LNCaP clone FGC (cell line): Measurements from ENCODE around the gene TMEM63C.
A peak's percentile ranks its signal among the peaks of the same experiment; 100 is the strongest.

Experiments used
- DNase-seq: peaks from one replicate; pipeline ENCODE4 v3.0.0-alpha.2; 2011; ENCODE audit warnings: low read depth
- H3K4me3 ChIP-seq: 2 replicates; pipeline ENCODE4 v1.5.1; 2011; ENCODE audit warnings: mild to moderate bottlenecking, low read depth, low read length, control low read depth
- CTCF ChIP-seq: IDR thresholded peaks from 2 replicates; pipeline ENCODE4 v1.5.1; 2012; ENCODE audit warnings: mild to moderate bottlenecking; ENCODE audit not compliant: control insufficient read depth, insufficient read depth; ENCODE audit errors: extremely low read depth

Gene TMEM63C

DNA sequence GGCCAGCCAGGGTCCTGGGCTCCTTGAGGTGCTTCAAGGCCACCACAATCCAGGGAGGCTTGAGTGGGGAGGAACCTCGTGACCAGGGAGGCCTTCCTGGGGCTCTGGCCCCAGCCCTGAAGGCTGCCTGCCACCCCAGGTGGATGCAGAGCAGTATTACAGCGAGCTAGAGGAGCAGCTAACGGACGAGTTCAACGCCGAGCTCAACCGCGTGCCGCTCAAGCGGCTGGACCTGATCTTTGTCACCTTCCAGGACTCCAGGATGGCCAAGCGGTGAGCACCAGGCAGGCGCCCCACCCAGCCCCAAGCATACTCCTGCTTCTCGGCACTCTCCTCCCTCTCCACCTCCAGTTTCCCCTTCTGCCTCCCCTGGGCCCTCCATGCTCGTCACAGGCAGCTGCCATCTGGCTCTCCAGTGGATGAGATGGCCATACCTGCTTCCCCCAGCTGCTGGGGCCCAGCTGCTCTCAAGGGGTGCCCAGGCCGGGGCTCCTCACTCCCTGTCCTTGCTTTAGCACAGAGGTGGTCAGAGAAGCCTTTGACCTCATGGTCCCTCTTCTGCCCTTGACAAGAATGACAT, 58.8 kb downstream of the TMEM63C start:
- H3K4me3 ChIP-seq: no peak overlapping the region
- TF ChIP-seq CTCF: no peak
- DNase-seq: no peak

DNA sequence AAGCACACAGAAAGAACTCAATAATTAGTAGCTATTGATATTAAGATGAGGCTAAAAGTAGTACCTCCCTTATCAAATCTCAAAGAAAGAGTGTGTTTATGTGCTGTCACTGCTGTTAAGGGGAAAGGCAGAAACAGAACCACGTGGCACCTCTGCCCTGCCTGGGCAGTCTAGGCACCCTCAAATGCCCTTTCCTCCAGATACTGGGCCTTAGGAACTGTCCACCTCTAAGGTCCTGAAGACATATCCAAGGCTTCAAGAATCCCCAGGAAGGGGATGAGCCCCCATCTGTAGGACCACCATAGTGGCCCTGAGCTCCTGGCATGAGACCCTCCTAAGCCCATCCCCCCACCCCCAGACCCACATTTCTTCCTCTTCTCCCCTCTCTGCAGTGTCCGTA, 60.4 kb downstream of the TMEM63C start:
- no peak overlapping the region for H3K4me3 ChIP-seq
- no peak for TF ChIP-seq CTCF
- DNase-seq: no peak

GRCh38 chr14:77242752-77243151, 61.2 kb downstream of the TMEM63C start:
- DNase-seq: no peak
- no peak overlapping the region for H3K4me3 ChIP-seq
- no peak for TF ChIP-seq CTCF

DNA sequence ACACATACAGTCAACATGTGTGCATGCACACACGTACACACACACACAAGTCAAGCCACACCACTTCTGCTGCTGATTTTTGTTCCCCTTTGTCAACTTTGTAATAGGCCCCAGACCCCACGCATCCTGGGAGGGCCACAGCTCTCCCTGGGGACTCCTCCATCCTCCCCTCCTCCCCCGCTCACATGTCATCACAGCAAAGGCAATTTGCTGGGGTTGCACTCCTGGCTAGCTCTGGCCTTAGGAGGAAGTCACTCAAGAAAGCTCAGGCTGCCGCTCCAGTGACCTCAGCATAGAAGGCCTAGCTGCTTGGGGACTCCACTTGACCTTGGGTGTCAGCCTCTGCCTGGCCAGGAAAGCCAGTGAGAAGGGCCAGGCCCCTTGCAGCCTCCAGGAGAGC, 62.3 kb downstream of the TMEM63C start:
- TF ChIP-seq CTCF: no peak
- DNase-seq: no peak
- H3K4me3 ChIP-seq: no peak overlapping the region

GRCh38 chr14:77245820-77246219, 64.2 kb downstream of the TMEM63C start:
- no peak for DNase-seq
- peak; percentile 25; the same call in 1 of the 2 replicates for TF ChIP-seq CTCF
- no peak overlapping the region for H3K4me3 ChIP-seq

DNA sequence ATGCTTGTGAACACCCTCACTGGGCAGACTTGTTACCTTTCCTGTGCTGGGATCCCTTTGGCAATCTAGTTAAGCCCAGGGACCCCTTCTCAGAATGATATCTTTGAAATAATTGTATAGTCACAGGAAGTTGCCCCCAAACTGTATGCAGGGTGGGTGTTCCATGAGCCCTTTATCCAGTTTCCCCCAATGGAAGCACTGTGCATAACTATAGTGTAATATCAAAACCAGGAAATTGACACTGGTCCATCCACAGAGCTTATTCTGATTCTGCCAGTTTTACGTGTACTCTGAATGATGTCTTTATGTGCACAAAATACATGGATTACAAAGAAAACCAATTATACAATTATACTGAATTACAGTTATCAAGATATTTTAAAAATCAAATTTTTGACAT, 65.2 kb downstream of the TMEM63C start:
- TF ChIP-seq CTCF: no peak
- no peak overlapping the region for H3K4me3 ChIP-seq
- no peak for DNase-seq

DNA sequence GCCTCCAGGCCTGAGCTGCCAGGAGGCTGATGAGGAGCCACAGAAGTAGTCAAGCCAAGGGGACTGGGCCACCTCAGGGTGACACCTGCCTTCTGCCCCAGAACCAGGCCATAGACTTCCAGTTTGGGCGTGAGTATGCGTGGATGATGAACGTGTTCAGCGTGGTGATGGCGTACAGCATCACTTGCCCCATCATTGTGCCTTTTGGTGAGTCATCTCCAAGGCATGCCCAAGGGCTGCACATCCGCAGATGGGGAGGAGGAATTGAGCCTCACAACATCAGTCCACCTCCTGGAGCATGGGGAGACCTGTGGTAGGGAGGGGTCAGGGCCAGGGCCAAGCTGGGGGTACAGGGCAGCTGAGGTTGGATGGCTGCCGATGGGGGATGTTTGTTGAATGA, 67.1 kb downstream of the TMEM63C start:
- no peak for DNase-seq
- no peak overlapping the region for H3K4me3 ChIP-seq
- no peak for TF ChIP-seq CTCF
